ENCODE data around the gene ZNF883. TPM values are rescaled to one million over a fixed set of nuclear protein-coding genes. Genes with fewer than 3 reads are reported as not detected.

ZNF883 gene
- total RNA-seq, 1 donor: 7.2 TPM

- peak; percentile 80 for TF ChIP-seq CTCF (IDR thresholded peaks at IDR 0.05; ENCODE audit: extremely low read depth, low read depth, low read length)
- no peaks in the 10 kb centered on the region for H3K79me2 ChIP-seq (ENCODE audit: insufficient read depth, low read length)
- no peak overlapping the region for H3K4me2 ChIP-seq (ENCODE audit: insufficient read depth, low read length)
- peak overlapping the region; percentile 64 for H2AFZ ChIP-seq (ENCODE audit: low read length)
- peak; percentile 75 for DNase-seq (ENCODE audit: insufficient read length, low spot score, missing footprints)
- peaks cover 3% of the 10 kb centered on the region for H3K4me1 ChIP-seq (ENCODE audit: insufficient read depth, low read length)
- peaks cover 21% of the 10 kb centered on the region for H3K27me3 ChIP-seq (ENCODE audit: insufficient read depth, low read length)
- H3K36me3 ChIP-seq (ENCODE audit: insufficient read depth, low read length): no peaks in the 10 kb centered on the region
- no peak overlapping the region for H3K4me3 ChIP-seq (ENCODE audit: insufficient read depth, low read length)
- H3K27ac ChIP-seq (ENCODE audit: low read depth, low read length): no peak overlapping the region
- no peaks in the 10 kb centered on the region for H4K20me1 ChIP-seq (ENCODE audit: insufficient read depth, low read length)
- H3K9me3 ChIP-seq (ENCODE audit: low read depth, low read length): no peaks in the 10 kb centered on the region
These were observed 90.4 kb downstream of the ZNF883 start for GRCh38 chr9:112921549-112921948.

- no peaks in the 10 kb centered on the region for H4K20me1 ChIP-seq (ENCODE audit: insufficient read depth, low read length)
- H3K9me3 ChIP-seq (ENCODE audit: low read depth, low read length): no peaks in the 10 kb centered on the region
- H3K4me2 ChIP-seq (ENCODE audit: insufficient read depth, low read length): no peak overlapping the region
- peaks cover 31% of the 10 kb centered on the region for H3K27me3 ChIP-seq (ENCODE audit: insufficient read depth, low read length)
- DNase-seq (ENCODE audit: insufficient read length, low spot score, missing footprints): no peak
- no peaks in the 10 kb centered on the region for H3K36me3 ChIP-seq (ENCODE audit: insufficient read depth, low read length)
- H2AFZ ChIP-seq (ENCODE audit: low read length): no peak overlapping the region
- H3K79me2 ChIP-seq (ENCODE audit: insufficient read depth, low read length): no peaks in the 10 kb centered on the region
- no peak overlapping the region for H3K4me3 ChIP-seq (ENCODE audit: insufficient read depth, low read length)
- H3K27ac ChIP-seq (ENCODE audit: low read depth, low read length): no peak overlapping the region
- TF ChIP-seq CTCF (IDR thresholded peaks at IDR 0.05; ENCODE audit: extremely low read depth, low read depth, low read length): no peak
- H3K4me1 ChIP-seq (ENCODE audit: insufficient read depth, low read length): peaks cover 3% of the 10 kb centered on the region
These were observed 94.0 kb downstream of the ZNF883 start for GRCh38 chr9:112917987-112918362.

GRCh38 chr9:112917047-112917986 lies 94.7 kb downstream of the ZNF883 start:
- Histone ChIP-seq H3K27ac (ENCODE audit: low read depth, low read length) (no peak overlapping the region), H3K4me1 (ENCODE audit: insufficient read depth, low read length) (peaks cover 3% of the 10 kb centered on the region), H2AFZ (ENCODE audit: low read length) (no peak overlapping the region), H3K79me2 (ENCODE audit: insufficient read depth, low read length) (no peaks in the 10 kb centered on the region), H3K4me2 (ENCODE audit: insufficient read depth, low read length) (no peak overlapping the region), H3K36me3 (ENCODE audit: insufficient read depth, low read length) (no peaks in the 10 kb centered on the region), H3K4me3 (ENCODE audit: insufficient read depth, low read length) (no peak overlapping the region), H3K9me3 (ENCODE audit: low read depth, low read length) (no peaks in the 10 kb centered on the region), H3K27me3 (ENCODE audit: insufficient read depth, low read length) (peaks cover 36% of the 10 kb centered on the region), H4K20me1 (ENCODE audit: insufficient read depth, low read length) (no peaks in the 10 kb centered on the region)
- TF ChIP-seq CTCF (IDR thresholded peaks at IDR 0.05; ENCODE audit: extremely low read depth, low read depth, low read length): no peak
- DNase-seq (ENCODE audit: insufficient read length, low spot score, missing footprints): no peak

GRCh38 chr9:112914524-112914923 lies 97.5 kb downstream of the ZNF883 start:
- Histone ChIP-seq H4K20me1 (ENCODE audit: insufficient read depth, low read length) (no peaks in the 10 kb centered on the region), H2AFZ (ENCODE audit: low read length) (no peak overlapping the region), H3K79me2 (ENCODE audit: insufficient read depth, low read length) (no peaks in the 10 kb centered on the region), H3K4me2 (ENCODE audit: insufficient read depth, low read length) (no peak overlapping the region), H3K36me3 (ENCODE audit: insufficient read depth, low read length) (no peaks in the 10 kb centered on the region), H3K4me1 (ENCODE audit: insufficient read depth, low read length) (no peaks in the 10 kb centered on the region), H3K9me3 (ENCODE audit: low read depth, low read length) (no peaks in the 10 kb centered on the region), H3K27ac (ENCODE audit: low read depth, low read length) (no peak overlapping the region), H3K4me3 (ENCODE audit: insufficient read depth, low read length) (no peak overlapping the region), H3K27me3 (ENCODE audit: insufficient read depth, low read length) (peaks cover 37% of the 10 kb centered on the region)
- TF ChIP-seq CTCF (IDR thresholded peaks at IDR 0.05; ENCODE audit: extremely low read depth, low read depth, low read length): no peak
- no peak for DNase-seq (ENCODE audit: insufficient read length, low spot score, missing footprints)
